ENCODE results near the gene PTPRS.
"Not testable (repeated sequence)": the region's sequence is repeated elsewhere in the genome, so short reads cannot be mapped to it uniquely, and the experiment has no call there.

The PTPRS gene

GRCh38 chr19:5340637-5341447 is at the start of gene PTPRS:
Gene PTPRS, minus strand, starts transcription at chr19:5340812. Its CDS starts 54,672 bp downstream, at chr19:5286140.
- DNase-seq (ENCODE audit: low read depth in 4 of 4, low spot score in 1 of 4) = peak; percentile 18 to 57 (median 47)

GRCh38 chr19:5389353-5389752 is 48.7 kb upstream of the PTPRS start:
- no peak for DNase-seq (ENCODE audit: low read depth in 4 of 4, low spot score in 1 of 4)

GRCh38 chr19:5387472-5387871 is 46.9 kb upstream of the PTPRS start:
- DNase-seq (ENCODE audit: low read depth in 4 of 4, low spot score in 1 of 4) = no peak

- no peak for DNase-seq (ENCODE audit: low read depth in 4 of 4, low spot score in 1 of 4)
Measured at GRCh38 chr19:5386841-5387240, 46.2 kb upstream of the PTPRS start.

- not testable (repeated sequence) for DNase-seq (ENCODE audit: low read depth in 4 of 4, low spot score in 1 of 4)
Measured at GRCh38 chr19:5381197-5381596, 40.6 kb upstream of the PTPRS start.

- no peak for DNase-seq (ENCODE audit: low read depth in 4 of 4, low spot score in 1 of 4)
Measured at GRCh38 chr19:5380215-5380919, 39.8 kb upstream of the PTPRS start.

- DNase-seq (ENCODE audit: low read depth in 4 of 4, low spot score in 1 of 4) = no peak
Measured at GRCh38 chr19:5376928-5377327, 36.3 kb upstream of the PTPRS start.

GRCh38 chr19:5372572-5373200 is 32.1 kb upstream of the PTPRS start:
- no peak for DNase-seq (ENCODE audit: low read depth in 4 of 4, low spot score in 1 of 4)

GRCh38 chr19:5369962-5370367 is 29.4 kb upstream of the PTPRS start:
- peak; percentile 16 to 49 (median 32) for DNase-seq (ENCODE audit: low read depth in 4 of 4, low spot score in 1 of 4)

- no peak for DNase-seq (ENCODE audit: low read depth in 4 of 4, low spot score in 1 of 4)
Measured at GRCh38 chr19:5369304-5369703, 28.7 kb upstream of the PTPRS start.

GRCh38 chr19:5367530-5368133 is 27.0 kb upstream of the PTPRS start:
- DNase-seq (ENCODE audit: low read depth in 4 of 4, low spot score in 1 of 4) = no peak

- DNase-seq (ENCODE audit: low read depth in 4 of 4, low spot score in 1 of 4) = no peak
Measured at GRCh38 chr19:5365905-5366304, 25.3 kb upstream of the PTPRS start.

GRCh38 chr19:5364674-5365073 is 24.1 kb upstream of the PTPRS start:
- DNase-seq (ENCODE audit: low read depth in 4 of 4, low spot score in 1 of 4) = no peak

- DNase-seq (ENCODE audit: low read depth in 4 of 4, low spot score in 1 of 4) = not testable (repeated sequence)
Measured at GRCh38 chr19:5361839-5362238, 21.2 kb upstream of the PTPRS start.

- no peak for DNase-seq (ENCODE audit: low read depth in 4 of 4, low spot score in 1 of 4)
Measured at GRCh38 chr19:5361407-5361806, 20.8 kb upstream of the PTPRS start.

GRCh38 chr19:5360003-5360780 is 19.6 kb upstream of the PTPRS start:
- DNase-seq (ENCODE audit: low read depth in 4 of 4, low spot score in 1 of 4) = no peak

GRCh38 chr19:5358173-5358800 is 17.7 kb upstream of the PTPRS start:
- no peak for DNase-seq (ENCODE audit: low read depth in 4 of 4, low spot score in 1 of 4)

- DNase-seq (ENCODE audit: low read depth in 4 of 4, low spot score in 1 of 4) = no peak
Measured at GRCh38 chr19:5357584-5357983, 17.0 kb upstream of the PTPRS start.

- DNase-seq (ENCODE audit: low read depth in 4 of 4, low spot score in 1 of 4) = no peak
Measured at GRCh38 chr19:5356918-5357317, 16.3 kb upstream of the PTPRS start.

- DNase-seq (ENCODE audit: low read depth in 4 of 4, low spot score in 1 of 4) = no peak
Measured at GRCh38 chr19:5356428-5356827, 15.8 kb upstream of the PTPRS start.

Data from stimulated activated CD4-positive, alpha-beta T cell treated with anti-CD3 and anti-CD28 coated beads, Interleukin-1b, Interleukin-23, amount 100 ng/mL, for 24 hours (primary cell).